Nephron (organoid): ENCODE measurements around the gene NRXN2.
"Not testable (repeated sequence)": the region's sequence is repeated elsewhere in the genome, so short reads cannot be mapped to it uniquely, and the experiment has no call there.

Source experiments
- H3K27ac Mint-ChIP-seq, 3 experiments: 2 replicates each; pipeline ENCODE4 v1.8.0; 2020; ENCODE audit warnings: mixed read lengths in 3 of 3, mild to moderate bottlenecking in 2 of 3, moderate library complexity in 1 of 3
- H3K27me3 Mint-ChIP-seq: 2 replicates; pipeline ENCODE4 v1.8.0; 2021; ENCODE audit warnings: low read depth, mild to moderate bottlenecking, moderate library complexity, mixed read lengths
- H3K36me3 Mint-ChIP-seq: 2 replicates; pipeline ENCODE4 v1.8.0; 2020; ENCODE audit warnings: low read depth, mixed read lengths
- H3K4me1 Mint-ChIP-seq: 2 replicates; pipeline ENCODE4 v1.8.0; 2020; ENCODE audit warnings: mixed read lengths
- H3K4me3 Mint-ChIP-seq, 3 experiments: 2 replicates each; pipeline ENCODE4 v1.8.0; 2020; ENCODE audit warnings: mild to moderate bottlenecking in 3 of 3, mixed read lengths in 3 of 3, moderate library complexity in 2 of 3
- H3K9me3 Mint-ChIP-seq: 2 replicates; pipeline ENCODE4 v1.8.0; 2020; ENCODE audit warnings: mixed read lengths
- CTCF ChIP-seq, 3 experiments: fragments of 200-600 bp; sonication (generic); IDR thresholded peaks; one replicate each; pipeline ENCODE4 v1.5.0; 2021; ENCODE audit warnings: antibody characterized with exemption in 3 of 3; ENCODE audit not compliant: unreplicated experiment in 3 of 3

Gene NRXN2

GRCh38 chr11:64710418-64711137, 12.4 kb downstream of the NRXN2 start:
- Mint-ChIP-seq H3K27ac (no peak overlapping the region), H3K9me3 (no peaks in the 10 kb centered on the region), H3K4me3 (peak overlapping the region in 2 of 3 experiments; percentile 23 to 36), H3K27me3 (peaks cover 78% of the 10 kb centered on the region), H3K4me1 (peaks cover 20% of the 10 kb centered on the region), H3K36me3 (no peaks in the 10 kb centered on the region)
- no peak for TF ChIP-seq CTCF (IDR thresholded peaks at IDR 0.05; ENCODE audit: unreplicated experiment in 3 of 3)

- TF ChIP-seq CTCF (IDR thresholded peaks at IDR 0.05; ENCODE audit: unreplicated experiment in 3 of 3), result no peak
- Mint-ChIP-seq H3K36me3 (no peaks in the 10 kb centered on the region), H3K4me3 (no peak overlapping the region), H3K9me3 (no peaks in the 10 kb centered on the region), H3K27me3 (peaks cover 66% of the 10 kb centered on the region), H3K4me1 (no peaks in the 10 kb centered on the region), H3K27ac (no peak overlapping the region)
Measured at GRCh38 chr11:64705501-64705900, 17.5 kb downstream of the NRXN2 start.

- no peaks in the 10 kb centered on the region for H3K4me1 Mint-ChIP-seq
- H3K4me3 Mint-ChIP-seq, result no peak overlapping the region
- TF ChIP-seq CTCF (IDR thresholded peaks at IDR 0.05; ENCODE audit: unreplicated experiment in 3 of 3), result no peak
- H3K27ac Mint-ChIP-seq, result no peak overlapping the region
- no peaks in the 10 kb centered on the region for H3K9me3 Mint-ChIP-seq
- peaks cover 62% of the 10 kb centered on the region for H3K27me3 Mint-ChIP-seq
- no peaks in the 10 kb centered on the region for H3K36me3 Mint-ChIP-seq
Measured at GRCh38 chr11:64703048-64703447, 19.9 kb downstream of the NRXN2 start.

GRCh38 chr11:64701956-64702355, 21.0 kb downstream of the NRXN2 start:
- not testable (repeated sequence) for H3K4me1 Mint-ChIP-seq, H3K4me3 Mint-ChIP-seq, H3K9me3 Mint-ChIP-seq, H3K36me3 Mint-ChIP-seq, H3K27ac Mint-ChIP-seq
- peaks cover 62% of the 10 kb centered on the region for H3K27me3 Mint-ChIP-seq

- no peak for TF ChIP-seq CTCF (IDR thresholded peaks at IDR 0.05; ENCODE audit: unreplicated experiment in 3 of 3)
- Mint-ChIP-seq H3K27ac (no peak overlapping the region), H3K4me1 (peaks cover 6% of the 10 kb centered on the region), H3K36me3 (no peaks in the 10 kb centered on the region), H3K9me3 (no peaks in the 10 kb centered on the region), H3K27me3 (peaks cover 56% of the 10 kb centered on the region), H3K4me3 (no peak overlapping the region)
Measured at GRCh38 chr11:64698427-64698826, 24.6 kb downstream of the NRXN2 start.

- H3K36me3 Mint-ChIP-seq, result no peaks in the 10 kb centered on the region
- H3K27ac Mint-ChIP-seq, result no peak overlapping the region
- no peak overlapping the region for H3K4me3 Mint-ChIP-seq
- no peaks in the 10 kb centered on the region for H3K9me3 Mint-ChIP-seq
- peaks cover 10% of the 10 kb centered on the region for H3K4me1 Mint-ChIP-seq
- H3K27me3 Mint-ChIP-seq, result peaks cover 56% of the 10 kb centered on the region
- TF ChIP-seq CTCF (IDR thresholded peaks at IDR 0.05; ENCODE audit: unreplicated experiment in 3 of 3), result no peak
Measured at GRCh38 chr11:64697663-64698375, 25.2 kb downstream of the NRXN2 start.
